Nucleus accumbens (tissue), 56 donors: ENCODE data around the gene PTPRK.
"Not testable (repeated sequence)": the region's sequence is repeated elsewhere in the genome, so short reads cannot be mapped to it uniquely, and the experiment has no call there.

Experiments used
- DNase-seq, 56 donors: peaks; one replicate each; lab custom pipeline; 2025; lab: John Stamatoyannopoulos, UW

The PTPRK gene

GRCh38 chr6:128492386-128492785, 28.0 kb downstream of the PTPRK start:
- DNase-seq: no peak

GRCh38 chr6:128491610-128492206, 28.7 kb downstream of the PTPRK start:
- peak in 2 of 56 donors; percentile 24 to 39 for DNase-seq

- DNase-seq: no peak
These were observed 29.3 kb downstream of the PTPRK start for GRCh38 chr6:128491100-128491581.

- DNase-seq: no peak
These were observed 32.7 kb downstream of the PTPRK start for GRCh38 chr6:128487746-128488145.

GRCh38 chr6:128487055-128487454, 33.3 kb downstream of the PTPRK start:
- no peak for DNase-seq

GRCh38 chr6:128486580-128486979, 33.8 kb downstream of the PTPRK start:
- not testable (repeated sequence) for DNase-seq

GRCh38 chr6:128483472-128484135, 36.8 kb downstream of the PTPRK start:
- no peak for DNase-seq

GRCh38 chr6:128482642-128483041, 37.8 kb downstream of the PTPRK start:
- peak in 4 of 56 donors; percentile 24 to 42 (median 34) for DNase-seq

GRCh38 chr6:128479991-128480390, 40.4 kb downstream of the PTPRK start:
- no peak for DNase-seq

GRCh38 chr6:128479048-128479666, 41.2 kb downstream of the PTPRK start:
- no peak for DNase-seq

- DNase-seq: no peak
These were observed 42.0 kb downstream of the PTPRK start for GRCh38 chr6:128478230-128479047.

GRCh38 chr6:128474933-128475332, 45.5 kb downstream of the PTPRK start:
- DNase-seq: no peak

GRCh38 chr6:128474481-128474880, 45.9 kb downstream of the PTPRK start:
- no peak for DNase-seq

- no peak for DNase-seq
These were observed 48.5 kb downstream of the PTPRK start for GRCh38 chr6:128471907-128472306.

GRCh38 chr6:128465368-128466343, 54.7 kb downstream of the PTPRK start:
- no peak for DNase-seq

- DNase-seq: no peak
These were observed 55.6 kb downstream of the PTPRK start for GRCh38 chr6:128464790-128465189.

GRCh38 chr6:128463942-128464341, 56.5 kb downstream of the PTPRK start:
- DNase-seq: no peak

GRCh38 chr6:128461501-128461900, 58.9 kb downstream of the PTPRK start:
- DNase-seq: no peak

GRCh38 chr6:128456510-128457230, 63.7 kb downstream of the PTPRK start:
- no peak for DNase-seq
